HCT116 (cell line): ENCODE data around the gene PDE4B. TPM values are rescaled to one million over a fixed set of nuclear protein-coding genes. Genes with fewer than 3 reads are reported as not detected.

ENCODE experiments used
- ATAC-seq: fragments of 200-7000 bp; cut with Tn5 transposase; 2 replicates; pipeline ENCODE4 v1.9.1; 2020; ENCODE audit warnings: mild to moderate bottlenecking, moderate library complexity
- BruUV-seq: library from RNA; stranded (reverse); fragments of 400-500 nt; replicated peaks from 2 replicates; lab custom pipeline; 2021; lab: Mats Ljungman, UMichigan
- CTCF ChIA-PET: fragments of 300-600 bp; sonication (Branson Sonifier 250); formaldehyde crosslinking; loops from one replicate; lab custom pipeline; 2021; ENCODE audit warnings: antibody characterized with exemption; lab: Charles Lee
- POLR2A ChIA-PET: fragments of 300-600, 350-600 bp; sonication (Branson Sonifier 250); formaldehyde crosslinking; loops from one replicate; lab custom pipeline; 2021; ENCODE audit warnings: antibody characterized with exemption; lab: Charles Lee
- RAD21 ChIA-PET, 2 experiments: fragments of 300-600 bp; sonication (Branson Sonifier 250); formaldehyde crosslinking; loops; one replicate each; lab custom pipeline; 2023; ENCODE audit warnings: low total read pairs in 2 of 2; ENCODE audit not compliant: uncharacterized antibody in 2 of 2, unreplicated experiment in 2 of 2, low non-redundant PET in 1 of 2; lab: Charles Lee
- DNase-seq: peaks from one replicate; pipeline ENCODE4 v3.0.0-alpha.2; 2010; ENCODE audit warnings: low read depth, low spot score
- H2AFZ ChIP-seq: fragments of 200-600 bp; shearing (Covaris generic), sonication (generic); 2 replicates; pipeline ENCODE4 v1.6.1; 2017; ENCODE audit warnings: low read depth, mixed run types, mixed read lengths, antibody characterized with exemption, low read length; ENCODE audit not compliant: poor library complexity, severe bottlenecking
- H3K27ac ChIP-seq: 2 replicates; pipeline ENCODE4 v1.5.1; 2012; ENCODE audit warnings: low read depth, low read length
- H3K27me3 ChIP-seq: fragments of 200-600 bp; sonication (generic); 2 replicates; pipeline ENCODE4 v1.6.1; 2016; ENCODE audit warnings: mixed run types, low read length, mixed read lengths; ENCODE audit not compliant: insufficient read depth
- H3K36me3 ChIP-seq, 2 experiments: fragments of 200-500 bp in 1 of 2; fragments of 200-600 bp in 1 of 2; sonication (Bioruptor generic) in 1 of 2; sonication (generic) in 1 of 2; 2 replicates each; pipeline versions ENCODE4 v1.5.1 to v1.6.1; 2014 to 2016; ENCODE audit warnings: low read length in 2 of 2, inconsistent platforms in 1 of 2, mixed read lengths in 1 of 2, mixed run types in 1 of 2; ENCODE audit not compliant: insufficient read depth in 2 of 2, control insufficient read depth in 1 of 2
- H3K4me1 ChIP-seq, 2 experiments: fragments of 200-600 bp in 1 of 2; sonication (generic) in 1 of 2; 2 replicates each; pipeline versions ENCODE4 v1.5.1 to v1.6.1; 2012 to 2017; ENCODE audit warnings: low read length in 2 of 2, inconsistent platforms in 1 of 2, mild to moderate bottlenecking in 1 of 2, mixed read lengths in 1 of 2, mixed run types in 1 of 2, moderate library complexity in 1 of 2; ENCODE audit not compliant: insufficient read depth in 2 of 2, control insufficient read depth in 1 of 2
- H3K4me2 ChIP-seq: fragments of 200-600 bp; sonication (generic); 2 replicates; pipeline ENCODE4 v1.6.1; 2017; ENCODE audit warnings: mixed run types, low read length, mixed read lengths
- H3K4me3 ChIP-seq, 2 experiments: fragments of 200-600 bp in 1 of 2; sonication (generic) in 1 of 2; replicated peaks in 1 of 2; 2 replicates each; pipeline ENCODE4 v1.5.1; 2011 to 2016; ENCODE audit warnings: low read length in 2 of 2, control low read depth in 1 of 2, low read depth in 1 of 2, mild to moderate bottlenecking in 1 of 2, mixed read lengths in 1 of 2, mixed run types in 1 of 2
- H3K79me2 ChIP-seq: fragments of 200-600 bp; sonication (generic); 2 replicates; pipeline ENCODE4 v1.6.1; 2017; ENCODE audit warnings: mild to moderate bottlenecking, mixed run types, low read length, moderate library complexity, mixed read lengths; ENCODE audit not compliant: insufficient read depth
- H3K9ac ChIP-seq: fragments of 200-600 bp; sonication (generic); 2 replicates; pipeline ENCODE4 v1.6.1; 2016; ENCODE audit warnings: low read length, mixed read lengths
- H3K9me2 ChIP-seq: fragments of 200-600 bp; sonication (generic), shearing (Covaris generic); 2 replicates; pipeline ENCODE4 v1.6.1; 2017; ENCODE audit warnings: mixed run types, mild to moderate bottlenecking, moderate library complexity; ENCODE audit not compliant: insufficient read depth
- H3K9me3 ChIP-seq, 2 experiments: fragments of 200-500 bp in 1 of 2; fragments of 200-600 bp in 1 of 2; sonication (Bioruptor generic) in 1 of 2; sonication (generic) in 1 of 2; 2 replicates each; pipeline ENCODE4 v1.6.1; 2014 to 2017; ENCODE audit warnings: low read length in 2 of 2, mixed read lengths in 2 of 2, inconsistent platforms in 1 of 2, low read depth in 1 of 2, mild to moderate bottlenecking in 1 of 2, mixed run types in 1 of 2, moderate library complexity in 1 of 2; ENCODE audit not compliant: control insufficient read depth in 1 of 2, insufficient read depth in 1 of 2
- H4K20me1 ChIP-seq: fragments of 200-600 bp; sonication (generic), shearing (Covaris generic); 2 replicates; pipeline ENCODE4 v1.6.1; 2017; ENCODE audit warnings: mixed run types, mild to moderate bottlenecking, moderate library complexity; ENCODE audit not compliant: insufficient read depth
- CBX3 ChIP-seq: IDR thresholded peaks from 2 replicates; pipeline ENCODE4 v1.6.1; 2012; ENCODE audit warnings: low read depth
- CEBPB ChIP-seq: IDR thresholded peaks from 2 replicates; pipeline ENCODE4 v1.6.1; 2012; ENCODE audit warnings: low read depth
- CTCF ChIP-seq, 3 experiments: fragments of 200-600 bp in 1 of 3; sonication (generic) in 1 of 3; IDR thresholded peaks in 2 of 3; conservative IDR thresholded peaks in 1 of 3; 2 replicates each; pipeline ENCODE4 v1.5.1; 2012 to 2017; ENCODE audit warnings: low read depth in 2 of 3, low read length in 2 of 3, antibody characterized with exemption in 1 of 3, borderline replicate concordance in 1 of 3, control low read depth in 1 of 3, mild to moderate bottlenecking in 1 of 3, mixed read lengths in 1 of 3, mixed run types in 1 of 3, moderate library complexity in 1 of 3; ENCODE audit not compliant: insufficient read depth in 1 of 3
- EGR1 ChIP-seq: IDR thresholded peaks from 2 replicates; pipeline ENCODE4 v1.6.1; 2012; ENCODE audit warnings: low read depth
- EZH2 ChIP-seq: fragments of 200-600 bp; sonication (generic); IDR thresholded peaks from 2 replicates; pipeline ENCODE4 v1.6.1; 2017; ENCODE audit warnings: antibody characterized with exemption, mixed run types
- EZH2phosphoT487 ChIP-seq: fragments of 200-600 bp; IDR thresholded peaks from 2 replicates; pipeline ENCODE4 v1.6.1; 2018; ENCODE audit warnings: antibody characterized with exemption, borderline replicate concordance
- FOSL1 ChIP-seq: IDR thresholded peaks from 2 replicates; pipeline ENCODE4 v1.6.1; 2012; ENCODE audit warnings: low read depth
- JUND ChIP-seq: IDR thresholded peaks from 2 replicates; pipeline ENCODE4 v1.6.1; 2012
- MAX ChIP-seq: IDR thresholded peaks from 2 replicates; pipeline ENCODE4 v1.6.1; 2012
- POLR2A ChIP-seq: IDR thresholded peaks from 2 replicates; pipeline ENCODE4 v1.7.0; 2011; ENCODE audit warnings: borderline replicate concordance; ENCODE audit not compliant: insufficient read depth, insufficient read length; ENCODE audit errors: extremely low read depth
- POLR2AphosphoS5 ChIP-seq: IDR thresholded peaks from 2 replicates; pipeline ENCODE4 v1.6.1; 2011; ENCODE audit warnings: mild to moderate bottlenecking, low read depth, low read length, moderate library complexity
- RAD21 ChIP-seq: IDR thresholded peaks from 2 replicates; pipeline ENCODE4 v1.6.1; 2012; ENCODE audit warnings: low read depth, mild to moderate bottlenecking
- SIN3A ChIP-seq: IDR thresholded peaks from 2 replicates; pipeline ENCODE4 v1.6.1; 2012; ENCODE audit warnings: low read depth
- SP1 ChIP-seq: IDR thresholded peaks from 2 replicates; pipeline ENCODE4 v1.6.1; 2012; ENCODE audit warnings: low read depth
- SRF ChIP-seq: IDR thresholded peaks from 2 replicates; pipeline ENCODE4 v1.6.1; 2012; ENCODE audit warnings: low read depth
- TCF7L2 ChIP-seq: IDR thresholded peaks from 2 replicates; pipeline ENCODE4 v1.7.0; 2011; ENCODE audit warnings: borderline replicate concordance, inconsistent platforms; ENCODE audit not compliant: insufficient read depth, insufficient read length; ENCODE audit errors: extremely low read depth
- YY1 ChIP-seq: IDR thresholded peaks from 2 replicates; pipeline ENCODE4 v1.6.1; 2011; ENCODE audit warnings: low read length, low read depth, moderate library complexity, mild to moderate bottlenecking; ENCODE audit not compliant: insufficient replicate concordance; ENCODE audit errors: extremely low read depth
- ZBTB33 ChIP-seq: IDR thresholded peaks from 2 replicates; pipeline ENCODE4 v1.6.1; 2011; ENCODE audit warnings: mild to moderate bottlenecking, low read length, moderate library complexity; ENCODE audit not compliant: insufficient replicate concordance; ENCODE audit errors: extremely low read depth
- intact Hi-C: fragments of 100-400 bp; cut with micrococcal nuclease; formaldehyde crosslinking; loops from 2 replicates; pipeline ENCODE4 v1.10.0; 2022
- total RNA-seq: library from RNA; stranded (reverse); gene quantifications from one replicate; pipeline ENCODE4 v1.2.1, GENCODE V29; 2021; ENCODE audit not compliant: unreplicated experiment

PDE4B gene
- total RNA-seq, 1 experiment from 2014 or later, result 76.9 TPM

GRCh38 chr1:66296951-66297350 lies 504.3 kb downstream of the PDE4B start:
- H3K9me3 ChIP-seq, result no peaks in the 10 kb centered on the region
- H4K20me1 ChIP-seq, result no peaks in the 10 kb centered on the region
- no TSS peak for BruUV-seq
- no peak overlapping the region for H3K4me3 ChIP-seq
- H3K79me2 ChIP-seq, result no peaks in the 10 kb centered on the region
- no peak for ATAC-seq
- POLR2A ChIA-PET, result interaction anchor here (1.0 kb wide), 1 partner anchor 29 kb away, joined by 4 read pairs; no protein-coding TSS in a partner anchor
- no peaks in the 10 kb centered on the region for H3K9me2 ChIP-seq
- CTCF ChIA-PET, result no interaction called here
- H3K36me3 ChIP-seq, result no peaks in the 10 kb centered on the region
- no peaks in the 10 kb centered on the region for H3K27me3 ChIP-seq
- no peak overlapping the region for H2AFZ ChIP-seq
- H3K9ac ChIP-seq, result peak overlapping the region; percentile 64; the same call in 1 of the 2 replicates
- RAD21 ChIA-PET, result no interaction called here
- peaks cover 96 to 100% of the 10 kb centered on the region in 2 experiments for H3K4me1 ChIP-seq
- peak overlapping the region; percentile 99 for H3K27ac ChIP-seq
- H3K4me2 ChIP-seq, result peak overlapping the region; percentile 67
- TF ChIP-seq RAD21, result no peak
- no peak for TF ChIP-seq SIN3A
- no peak for TF ChIP-seq EGR1
- TF ChIP-seq POLR2AphosphoS5, result no peak
- TF ChIP-seq EZH2phosphoT487, result no peak
- no peak for TF ChIP-seq SRF
- intact Hi-C loops, result no loop called here
- no peak for DNase-seq

- BruUV-seq, result no TSS peak
- ChIA-PET POLR2A (interaction anchor here (0.8 to 1.7 kb wide), 6 partner anchors 10 to 139 kb away, joined by 3 to 8 read pairs (median 3); no protein-coding TSS in a partner anchor), CTCF (no interaction called here), RAD21 (no interaction called here)
- peak; percentile 68 for DNase-seq
- no peaks in the 10 kb centered on the region for H3K36me3 ChIP-seq
- H3K9ac ChIP-seq, result peak overlapping the region; percentile 14
- peak overlapping the region; percentile 59 for H3K4me2 ChIP-seq
- H3K9me2 ChIP-seq, result no peaks in the 10 kb centered on the region
- no peak overlapping the region for H2AFZ ChIP-seq
- no peaks in the 10 kb centered on the region for H3K79me2 ChIP-seq
- intact Hi-C loops, result no loop called here
- no peaks in the 10 kb centered on the region for H3K9me3 ChIP-seq
- H4K20me1 ChIP-seq, result no peaks in the 10 kb centered on the region
- no peaks in the 10 kb centered on the region for H3K27me3 ChIP-seq
- no peak overlapping the region for H3K4me3 ChIP-seq
- ATAC-seq, result peak; percentile 18
- peaks cover 94 to 99% of the 10 kb centered on the region in 2 experiments for H3K4me1 ChIP-seq
- H3K27ac ChIP-seq, result peak overlapping the region; percentile 99
- TF ChIP-seq CTCF (IDR thresholded peaks at IDR 0.05 in 2 of 3, conservative IDR thresholded peaks at IDR 0.05 in 1 of 3; ENCODE audit: borderline replicate concordance in 1 of 3, insufficient read depth in 1 of 3, low read depth in 2 of 3, low read length in 2 of 3) (no peak), FOSL1 (no peak; the same call in 1 of the 2 replicates), ZBTB33 (no peak), MAX (no peak), EZH2 (no peak), EZH2phosphoT487 (no peak), YY1 (no peak), TCF7L2 (peak; percentile 13), SP1 (peak; percentile 83), POLR2AphosphoS5 (peak; percentile 47; the same call in 1 of the 2 replicates), RAD21 (no peak), CBX3 (no peak), POLR2A (no peak), JUND (peak; percentile 64), CEBPB (peak; percentile 49)
Measured at GRCh38 chr1:66298464-66298863, 505.8 kb downstream of the PDE4B start.
